K562 (cell line): ENCODE results near the gene POPDC2. TPM values are rescaled to one million over a fixed set of nuclear protein-coding genes. Genes with fewer than 3 reads are reported as not detected.

Experiments used
- CTCF ChIP-seq, 3 experiments: IDR thresholded peaks in 2 of 3; conservative IDR thresholded peaks in 1 of 3; 2 replicates each; pipeline ENCODE4 v1.5.1; 2011 to 2012; ENCODE audit warnings: low read length in 3 of 3, mild to moderate bottlenecking in 3 of 3, control low read depth in 2 of 3, improper control_type of control experiment in 1 of 3, inconsistent platforms in 1 of 3, low read depth in 1 of 3, mixed read lengths in 1 of 3, moderate library complexity in 1 of 3; ENCODE audit not compliant: insufficient read depth in 2 of 3
- E2F8 ChIP-seq: fragments of 450-650 bp; IDR thresholded peaks from 2 replicates; pipeline ENCODE4 v1.7.1; 2018; ENCODE audit warnings: mild to moderate bottlenecking, low read depth; ENCODE audit not compliant: partially characterized antibody
- ESRRB ChIP-seq: fragments of 250-450 bp; sonication (Bioruptor Pico); IDR thresholded peaks from 2 replicates; pipeline ENCODE4 v1.5.0; 2020; ENCODE audit warnings: mild to moderate bottlenecking, moderate library complexity, borderline replicate concordance
- L3MBTL2 ChIP-seq: fragments of 450-650 bp; IDR thresholded peaks from 2 replicates; pipeline ENCODE4 v1.6.1; 2016; ENCODE audit warnings: mild to moderate bottlenecking, moderate library complexity
- NCOA6 ChIP-seq: fragments of 450-650 bp; IDR thresholded peaks from 2 replicates; pipeline ENCODE4 v1.6.1; 2017; ENCODE audit warnings: mild to moderate bottlenecking
- NFATC3 ChIP-seq: fragments of 450-650 bp; IDR thresholded peaks from 2 replicates; pipeline ENCODE4 v1.6.1; 2017; ENCODE audit warnings: mild to moderate bottlenecking
- PYGO2 ChIP-seq: fragments of 450-650 bp; IDR thresholded peaks from 2 replicates; pipeline ENCODE4 v1.6.1; 2016; ENCODE audit warnings: mild to moderate bottlenecking, missing genetic modification characterization, moderate library complexity, missing compliant biosample characterization
- RFX7 ChIP-seq: fragments of 250-450 bp; sonication (Bioruptor Pico); IDR thresholded peaks from 2 replicates; pipeline ENCODE4 v1.5.1; 2021; ENCODE audit warnings: mild to moderate bottlenecking
- ZNF165 ChIP-seq: fragments of 250-450 bp; sonication (Bioruptor Pico); IDR thresholded peaks from 2 replicates; pipeline ENCODE4 v1.4.0; 2020; ENCODE audit warnings: borderline replicate concordance
- ZNF407 ChIP-seq: fragments of 450-650 bp; IDR thresholded peaks from 2 replicates; pipeline ENCODE4 v1.6.1; 2016; ENCODE audit warnings: low read depth
- ZNF436 ChIP-seq: fragments of 250-450, 450-650 bp; sonication (Bioruptor Pico); formaldehyde crosslinking; IDR thresholded peaks from 2 replicates; pipeline ENCODE4 v1.7.0; 2020; ENCODE audit warnings: mild to moderate bottlenecking
- ZNF75A ChIP-seq: fragments of 450-650 bp; formaldehyde crosslinking; IDR thresholded peaks from 2 replicates; pipeline ENCODE4 v1.4.0; 2020; ENCODE audit warnings: mild to moderate bottlenecking
- ZSCAN29 ChIP-seq: fragments of 450-650 bp; IDR thresholded peaks from 2 replicates; pipeline ENCODE4 v1.6.1; 2017
- polyA plus RNA-seq, 8 experiments: library from polyadenylated mRNA; depleted of rRNA in 4 of 8; stranded (reverse) in 5 of 8; unstranded in 3 of 8; fragments of >200 nt; fragmentation: Nextera tagmentation in 2 of 8; fragmentation: Illumina TruSeq in 1 of 8; extraction: Ambion mirVana in 2 of 8; extraction: Trizol in 1 of 8; gene quantifications; 2 replicates each; pipeline versions ENCODE4 v1.2.1 to v1.2.3, GENCODE V29; 2011 to 2014; ENCODE audit warnings: inconsistent platforms in 1 of 8, missing spikeins in 1 of 8
- total RNA-seq, 7 experiments: library from RNA; depleted of rRNA in 6 of 7; stranded (reverse); fragments of >200 nt in 6 of 7; fragmentation: Illumina TruSeq in 2 of 7; extraction: Trizol in 2 of 7; gene quantifications; 2 replicates each; pipeline versions ENCODE4 v1.2.1 to v1.2.3, GENCODE V29; 2011 to 2021; ENCODE audit warnings: low replicate concordance in 1 of 7

The POPDC2 gene
- total and polyA plus RNA-seq, 9 of the 15 experiments (the other 6 are each of a cell fraction or from before 2014, with no cell fraction given), result 0.08 to 0.32 (median 0.13) TPM; not detected in 4

- TF ChIP-seq NCOA6 (no peak), ZNF75A (CRISPR knock-in tag) (no peak), ZSCAN29 (no peak), ZNF407 (no peak), RFX7 (CRISPR knock-in tag) (no peak), E2F8 (no peak), NFATC3 (no peak), CTCF (IDR thresholded peaks at IDR 0.05 in 2 of 3, conservative IDR thresholded peaks at IDR 0.05 in 1 of 3; ENCODE audit: insufficient read depth in 2 of 3, low read depth in 1 of 3, low read length in 3 of 3) (no peak), PYGO2 (tag) (no peak), ZNF165 (no peak), ESRRB (CRISPR knock-in tag) (no peak), L3MBTL2 (peak; percentile 87), ZNF436 (CRISPR knock-in tag) (no peak)
These were observed 17.5 kb downstream of the POPDC2 start (continued) for GRCh38 chr3:119642746-119643473.
